ENCODE measurements around the gene PPP1R1C.

PPP1R1C gene, protein sequence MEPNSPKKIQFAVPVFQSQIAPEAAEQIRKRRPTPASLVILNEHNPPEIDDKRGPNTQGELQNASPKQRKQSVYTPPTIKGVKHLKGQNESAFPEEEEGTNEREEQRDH

DNA sequence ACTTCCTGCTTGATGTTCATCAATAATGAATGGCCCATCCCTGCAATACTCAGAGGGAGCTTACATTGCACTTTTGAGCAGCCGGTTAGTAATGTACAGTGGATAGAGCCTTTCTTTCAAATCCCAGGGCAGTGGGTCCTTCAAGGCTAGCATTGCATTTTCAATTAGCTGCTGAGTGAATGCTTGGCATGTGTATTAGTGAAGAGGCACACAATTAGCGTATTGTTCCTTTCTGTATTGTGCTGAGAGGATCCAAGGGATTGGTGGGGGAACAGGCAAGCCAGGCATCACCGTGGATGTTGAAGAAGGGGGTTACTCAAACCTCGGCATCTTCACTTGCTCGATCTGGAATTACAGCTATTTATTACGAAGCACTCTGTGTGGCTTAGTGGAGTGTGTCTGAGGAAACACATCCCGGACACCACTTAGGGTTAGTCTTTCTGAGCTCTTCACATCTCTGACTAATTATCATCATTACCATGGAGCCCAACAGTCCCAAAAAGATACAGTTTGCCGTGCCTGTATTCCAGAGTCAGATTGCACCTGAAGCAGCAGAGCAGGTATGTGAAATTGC lies at the start of gene PPP1R1C:
PPP1R1C (plus strand) TSS at position 222 of the 574 bp plus-strand sequence; CDS start at position 480, 258 bp downstream.
- Histone ChIP-seq H3K4me1 (ENCODE audit: insufficient read depth, low read length) (no peaks in the 10 kb centered on the region), H3K9ac (ENCODE audit: low read depth, low read length) (no peak within 1 kb of the TSS), H3K9me3 (ENCODE audit: control insufficient read depth, insufficient read depth, low read length) (no peaks in the 10 kb centered on the region), H3K36me3 (ENCODE audit: insufficient read depth, low read length) (no peaks in the 10 kb centered on the region)

DNA sequence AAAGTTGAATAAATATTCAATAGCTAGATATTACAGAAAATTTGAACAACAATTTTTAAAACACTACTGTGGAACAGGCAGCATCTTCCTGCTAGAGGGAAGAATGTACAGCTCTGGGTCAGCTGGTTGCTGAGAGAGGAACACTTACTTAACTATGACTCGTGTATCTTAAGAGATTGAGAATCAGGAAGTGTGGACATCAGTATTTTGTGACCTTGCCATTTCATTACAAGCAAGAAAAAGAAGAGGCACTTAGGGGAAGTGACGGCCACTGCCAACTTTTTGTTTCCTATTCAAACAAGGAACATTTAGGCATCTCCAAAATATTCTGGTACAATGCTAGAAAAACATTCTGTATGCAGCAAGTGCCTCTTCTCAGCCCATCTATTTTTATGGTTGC lies 48.2 kb upstream of the PPP1R1C start:
- Histone ChIP-seq H3K4me1 (ENCODE audit: insufficient read depth, low read length) (no peaks in the 10 kb centered on the region), H3K9ac (ENCODE audit: low read depth, low read length) (no peak overlapping the region), H3K36me3 (ENCODE audit: insufficient read depth, low read length) (no peaks in the 10 kb centered on the region), H3K9me3 (ENCODE audit: control insufficient read depth, insufficient read depth, low read length) (no peaks in the 10 kb centered on the region)

DNA sequence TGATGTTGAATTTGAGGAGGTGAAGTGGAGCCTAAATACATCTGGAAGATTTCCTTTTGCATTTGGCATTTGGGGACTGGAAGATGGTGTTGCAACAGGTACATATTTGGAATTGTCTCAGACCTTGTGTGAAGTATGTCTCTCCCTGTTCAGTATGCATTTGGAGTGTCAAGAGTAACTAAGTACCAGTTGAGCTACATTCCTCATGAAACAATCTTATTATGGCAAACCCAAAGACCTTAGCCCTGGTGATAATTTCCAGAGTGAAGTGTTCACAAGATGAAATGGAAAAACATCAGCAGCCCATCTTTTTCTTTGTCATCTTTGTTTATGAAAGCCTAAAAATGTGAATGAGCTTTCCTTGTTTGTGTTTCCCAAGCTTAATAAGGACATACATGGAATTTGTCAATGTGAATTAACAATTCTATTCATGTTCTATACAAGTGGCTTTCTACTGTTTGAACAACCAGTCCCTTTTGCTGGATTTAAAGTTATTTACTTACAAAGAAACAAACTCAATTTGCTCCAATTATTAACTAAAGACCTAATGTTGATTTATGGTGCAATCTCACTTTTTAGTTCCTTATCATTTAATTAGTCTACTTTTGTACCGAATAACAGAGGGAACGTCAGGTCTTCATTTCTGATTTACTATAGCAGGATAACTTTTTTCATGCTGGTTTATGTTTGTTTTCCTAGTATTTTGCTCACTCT lies 42.1 kb upstream of the PPP1R1C start:
- Histone ChIP-seq H3K9ac (ENCODE audit: low read depth, low read length) (no peak overlapping the region), H3K9me3 (ENCODE audit: control insufficient read depth, insufficient read depth, low read length) (no peaks in the 10 kb centered on the region), H3K4me1 (ENCODE audit: insufficient read depth, low read length) (peaks cover 10% of the 10 kb centered on the region; the same call in 1 of the 2 replicates)

DNA sequence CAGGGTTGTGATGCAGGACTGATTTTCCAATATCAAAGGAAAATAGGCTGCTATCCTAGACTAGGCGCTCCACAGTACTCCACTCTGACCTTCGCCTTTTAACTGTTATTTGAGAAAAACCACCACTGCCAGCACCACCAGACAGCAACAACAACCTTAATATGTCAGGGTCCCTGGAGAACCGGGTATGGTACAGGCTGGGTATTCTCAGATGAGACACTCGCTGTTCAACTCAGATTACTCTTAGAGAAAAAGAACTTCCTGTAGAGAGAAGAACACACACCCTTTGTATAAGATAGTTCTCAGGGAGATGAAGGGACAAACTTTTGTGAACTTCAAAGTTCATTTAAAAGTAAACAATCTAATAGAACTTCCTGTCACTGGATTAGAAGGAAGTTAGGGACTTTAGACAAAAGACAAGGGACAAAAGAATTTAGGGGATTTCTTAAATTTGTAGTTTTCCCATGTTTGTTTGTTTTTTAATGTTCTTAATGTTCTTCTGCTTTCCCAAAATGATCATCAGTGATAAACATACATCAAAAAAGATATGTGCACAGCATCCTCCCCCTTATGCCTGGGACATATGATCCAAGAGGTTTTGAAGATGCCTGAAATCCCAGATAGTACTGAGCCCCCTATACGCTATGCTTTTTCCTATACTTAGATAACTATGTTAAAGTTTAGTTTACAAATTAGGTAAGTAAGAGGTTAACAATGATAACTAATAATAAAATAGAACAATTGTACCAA lies 41.3 kb upstream of the PPP1R1C start:
- Histone ChIP-seq H3K4me1 (ENCODE audit: insufficient read depth, low read length) (peaks cover 10% of the 10 kb centered on the region; the same call in 1 of the 2 replicates), H3K9ac (ENCODE audit: low read depth, low read length) (no peak overlapping the region), H3K9me3 (ENCODE audit: control insufficient read depth, insufficient read depth, low read length) (no peaks in the 10 kb centered on the region), H3K36me3 (ENCODE audit: insufficient read depth, low read length) (no peaks in the 10 kb centered on the region)

More for the DNA sequence above, 42.1 kb upstream of the PPP1R1C start:
- no peaks in the 10 kb centered on the region for H3K36me3 ChIP-seq (ENCODE audit: insufficient read depth, low read length)

DNA sequence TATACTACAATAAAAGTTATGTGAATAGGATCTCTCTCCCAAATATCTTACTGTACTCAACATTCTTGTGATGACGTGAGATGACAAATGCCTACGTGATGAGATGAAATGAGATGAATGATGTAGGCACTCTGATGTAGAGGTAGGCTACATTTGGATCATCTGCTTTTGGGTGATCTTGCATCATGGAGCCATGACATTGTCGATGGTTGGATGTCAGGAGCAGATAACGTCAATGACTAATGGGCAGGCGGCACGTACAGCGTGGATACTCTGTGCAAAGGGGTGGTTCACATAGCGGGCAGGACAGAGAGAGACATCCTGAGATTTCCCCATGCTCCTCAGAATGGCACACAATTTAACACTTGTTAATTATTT lies 40.8 kb upstream of the PPP1R1C start:
- H3K4me1 ChIP-seq (ENCODE audit: insufficient read depth, low read length): peaks cover 10% of the 10 kb centered on the region; the same call in 1 of the 2 replicates

DNA sequence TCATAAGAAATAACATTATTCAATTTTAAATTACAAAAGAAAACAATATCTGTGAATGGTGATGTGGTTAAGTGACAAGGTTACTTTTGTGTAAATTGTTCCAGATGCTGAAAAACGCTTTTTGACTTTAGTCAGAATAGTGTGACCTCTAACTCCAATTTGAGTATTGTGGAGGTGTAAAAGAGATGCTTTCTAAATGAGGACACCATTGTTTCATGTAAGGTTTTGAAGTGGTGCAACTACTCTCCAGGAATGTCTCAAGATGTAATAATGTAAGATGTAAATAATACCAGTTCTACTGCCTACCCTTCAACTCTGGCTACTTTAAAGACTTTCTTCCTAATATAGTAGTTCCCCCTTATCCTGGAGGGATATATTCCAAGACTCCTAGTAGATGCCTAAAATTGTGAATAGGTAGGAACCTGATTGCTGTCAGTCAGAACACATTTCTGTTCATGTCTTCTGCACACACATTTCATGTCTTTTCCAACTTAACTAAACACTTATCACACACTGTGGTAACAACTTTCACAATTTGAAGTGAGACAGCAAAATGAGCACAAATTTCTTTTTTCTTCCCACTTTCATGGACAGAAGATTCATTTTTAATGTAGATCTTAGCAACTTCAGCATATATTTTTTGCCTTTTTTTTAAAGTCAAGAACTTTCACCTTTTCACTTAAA lies 39.1 kb upstream of the PPP1R1C start:
- peaks cover 10% of the 10 kb centered on the region; the same call in 1 of the 2 replicates for H3K4me1 ChIP-seq (ENCODE audit: insufficient read depth, low read length)
- H3K9me3 ChIP-seq (ENCODE audit: control insufficient read depth, insufficient read depth, low read length): no peaks in the 10 kb centered on the region
- no peaks in the 10 kb centered on the region for H3K36me3 ChIP-seq (ENCODE audit: insufficient read depth, low read length)
- no peak overlapping the region for H3K9ac ChIP-seq (ENCODE audit: low read depth, low read length)

More for the DNA sequence above, 40.8 kb upstream of the PPP1R1C start:
- no peaks in the 10 kb centered on the region for H3K9me3 ChIP-seq (ENCODE audit: control insufficient read depth, insufficient read depth, low read length)
- H3K9ac ChIP-seq (ENCODE audit: low read depth, low read length): no peak overlapping the region
- H3K36me3 ChIP-seq (ENCODE audit: insufficient read depth, low read length): no peaks in the 10 kb centered on the region

DNA sequence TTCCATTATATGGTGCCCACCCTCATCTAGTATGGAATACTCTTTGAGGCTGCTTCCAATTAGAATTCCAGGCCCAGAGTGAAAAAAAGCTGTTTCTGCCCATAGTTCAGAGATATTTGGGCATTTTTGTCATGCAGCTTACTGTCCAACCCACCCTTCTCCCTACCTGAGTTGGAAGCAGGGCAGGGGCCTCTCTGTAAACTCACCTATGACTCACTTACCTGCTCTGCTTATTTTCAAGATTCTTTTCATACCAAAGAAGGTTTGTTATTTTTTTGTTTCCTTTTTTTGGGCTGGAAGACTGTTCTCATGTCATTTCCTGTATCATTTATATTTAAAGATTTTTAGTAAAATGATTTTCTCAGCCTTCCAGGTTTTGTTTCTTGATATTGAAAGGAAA lies 38.4 kb upstream of the PPP1R1C start:
- H3K9ac ChIP-seq (ENCODE audit: low read depth, low read length): no peak overlapping the region
- H3K9me3 ChIP-seq (ENCODE audit: control insufficient read depth, insufficient read depth, low read length): no peaks in the 10 kb centered on the region
- H3K36me3 ChIP-seq (ENCODE audit: insufficient read depth, low read length): no peaks in the 10 kb centered on the region
- peaks cover 10% of the 10 kb centered on the region; the same call in 1 of the 2 replicates for H3K4me1 ChIP-seq (ENCODE audit: insufficient read depth, low read length)

DNA sequence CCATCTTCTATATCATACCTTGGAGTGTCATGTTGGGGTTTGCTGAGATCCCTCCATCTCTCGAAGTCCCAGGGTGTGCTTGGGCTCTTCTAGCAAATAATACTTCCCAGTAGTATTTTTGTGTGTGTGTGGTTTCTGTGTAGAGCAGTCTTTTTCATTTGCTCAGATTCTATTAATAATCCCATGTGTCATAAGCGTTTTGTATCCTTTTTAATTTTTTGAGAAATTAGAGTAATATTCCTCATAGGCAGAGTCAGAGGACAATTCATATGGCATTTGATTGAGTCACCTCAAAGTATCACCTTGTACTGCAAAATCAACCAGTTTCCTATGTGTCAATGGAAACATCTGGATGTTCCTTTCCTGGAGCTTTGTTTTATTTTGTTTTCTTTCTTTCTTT lies 37.4 kb upstream of the PPP1R1C start:
- no peak overlapping the region for H3K9ac ChIP-seq (ENCODE audit: low read depth, low read length)
- H3K4me1 ChIP-seq (ENCODE audit: insufficient read depth, low read length): peaks cover 10% of the 10 kb centered on the region; the same call in 1 of the 2 replicates
- H3K9me3 ChIP-seq (ENCODE audit: control insufficient read depth, insufficient read depth, low read length): no peaks in the 10 kb centered on the region
- H3K36me3 ChIP-seq (ENCODE audit: insufficient read depth, low read length): no peaks in the 10 kb centered on the region

DNA sequence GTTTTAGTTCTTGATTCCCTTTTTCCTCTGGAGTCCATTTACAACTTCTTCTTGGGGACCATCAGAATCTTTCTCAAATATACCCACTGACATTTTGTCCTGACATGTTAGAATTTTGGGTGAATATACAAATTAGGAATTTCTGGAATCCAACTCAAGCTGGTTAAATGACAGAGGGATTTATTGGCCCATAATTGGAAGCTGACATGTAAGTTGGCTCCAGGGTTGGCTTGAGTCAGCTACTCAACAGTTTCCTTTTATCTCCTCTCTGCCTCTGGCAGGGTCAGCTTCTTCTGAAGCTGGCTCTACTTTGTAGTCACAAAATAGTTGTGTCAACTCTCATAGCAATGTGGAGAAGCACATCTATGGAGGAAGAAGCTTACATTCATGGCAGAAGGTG lies 36.6 kb upstream of the PPP1R1C start:
- H3K9me3 ChIP-seq (ENCODE audit: control insufficient read depth, insufficient read depth, low read length): no peaks in the 10 kb centered on the region
- H3K9ac ChIP-seq (ENCODE audit: low read depth, low read length): no peak overlapping the region
- no peaks in the 10 kb centered on the region for H3K36me3 ChIP-seq (ENCODE audit: insufficient read depth, low read length)
- peaks cover 13% of the 10 kb centered on the region; the same call in 1 of the 2 replicates for H3K4me1 ChIP-seq (ENCODE audit: insufficient read depth, low read length)

DNA sequence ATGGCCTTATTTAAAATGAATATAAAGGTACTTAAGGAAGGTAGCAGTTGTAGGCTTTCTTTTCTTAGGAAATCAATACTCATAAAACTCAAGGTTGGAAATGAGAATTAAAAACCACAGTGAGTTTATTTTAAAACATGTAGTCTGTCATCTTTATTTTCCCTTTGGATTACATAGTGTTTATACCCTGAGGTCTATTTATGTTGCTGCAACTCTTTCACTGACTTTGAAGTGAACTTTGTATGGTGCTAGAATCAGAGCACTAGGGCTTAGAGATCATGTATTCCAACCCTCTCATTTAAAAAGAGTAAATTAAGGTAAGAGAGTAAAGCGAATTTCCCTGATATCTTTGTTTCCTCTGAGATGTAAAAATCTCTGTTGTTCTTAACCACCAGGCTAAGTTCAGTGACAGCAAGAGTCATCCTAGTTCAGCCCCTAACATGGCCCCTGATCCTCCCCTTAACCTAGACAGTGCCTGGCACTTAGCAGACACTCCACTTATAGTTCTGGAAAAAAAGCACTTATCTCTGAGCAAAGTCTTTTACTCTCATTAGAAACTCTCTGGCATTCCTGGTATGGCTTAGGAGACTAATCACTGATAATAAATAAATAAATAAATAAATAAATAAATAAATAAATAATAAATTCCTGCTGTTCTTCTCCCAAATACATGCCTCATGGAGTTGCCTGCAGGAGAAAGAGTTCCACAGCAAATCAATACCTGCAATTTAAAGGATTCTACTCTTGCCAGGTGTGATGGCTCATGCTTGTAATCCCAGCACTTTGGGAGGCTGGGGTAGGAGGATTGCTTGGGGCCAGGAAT lies 33.0 kb upstream of the PPP1R1C start:
- H3K4me1 ChIP-seq (ENCODE audit: insufficient read depth, low read length): peaks cover 3% of the 10 kb centered on the region; the same call in 1 of the 2 replicates
- no peak overlapping the region for H3K9ac ChIP-seq (ENCODE audit: low read depth, low read length)
- no peaks in the 10 kb centered on the region for H3K9me3 ChIP-seq (ENCODE audit: control insufficient read depth, insufficient read depth, low read length)
- H3K36me3 ChIP-seq (ENCODE audit: insufficient read depth, low read length): no peaks in the 10 kb centered on the region

DNA sequence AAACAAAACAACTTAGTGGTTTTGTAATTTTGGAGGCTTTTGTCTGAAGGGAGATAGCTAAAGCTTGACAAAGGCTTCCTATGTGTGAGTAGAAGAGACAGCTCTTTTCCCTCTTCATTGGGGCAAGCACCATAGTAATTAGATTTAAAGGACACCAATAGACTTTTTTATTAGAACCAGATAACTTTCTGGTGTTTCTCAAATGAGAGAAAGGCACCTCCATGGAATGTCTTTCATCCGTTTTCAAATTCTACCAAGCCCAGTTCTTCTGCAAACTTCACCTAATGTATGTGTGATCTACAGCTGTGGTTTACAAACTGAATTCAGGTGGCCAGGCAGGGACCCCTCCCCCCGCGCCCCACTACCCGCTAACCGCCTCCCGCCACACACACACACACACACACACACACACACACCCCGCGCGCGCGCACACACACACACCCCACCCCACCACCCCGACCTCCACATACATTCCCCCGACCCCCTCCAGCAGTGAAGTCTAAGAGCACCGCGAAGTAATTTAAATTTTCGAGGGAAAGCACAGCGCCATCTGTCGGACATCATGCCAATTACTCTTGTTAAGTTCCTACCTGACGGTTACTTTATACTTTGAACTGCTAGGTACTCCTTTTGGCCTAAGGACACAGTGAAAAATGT lies 31.6 kb upstream of the PPP1R1C start:
- Histone ChIP-seq H3K9me3 (ENCODE audit: control insufficient read depth, insufficient read depth, low read length) (no peaks in the 10 kb centered on the region), H3K36me3 (ENCODE audit: insufficient read depth, low read length) (no peaks in the 10 kb centered on the region), H3K9ac (ENCODE audit: low read depth, low read length) (peak overlapping the region; percentile 33; the same call in 1 of the 2 replicates)

DNA sequence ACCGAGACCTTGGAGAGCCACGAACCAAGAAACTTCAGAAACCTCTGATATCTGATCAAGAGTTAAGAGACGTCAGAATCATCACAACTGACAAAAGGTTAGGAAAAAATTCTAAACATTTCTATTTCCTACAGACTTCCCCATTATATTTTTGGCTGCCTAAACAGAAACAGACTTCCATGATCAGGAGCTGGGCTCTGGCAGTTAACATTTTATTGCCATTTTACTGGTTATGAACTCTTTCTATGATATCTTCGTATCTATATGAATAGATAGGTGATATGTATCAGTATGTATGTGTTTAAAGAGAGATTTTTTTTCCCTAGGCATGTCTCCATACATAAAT lies 31.1 kb upstream of the PPP1R1C start:
- Histone ChIP-seq H3K4me1 (ENCODE audit: insufficient read depth, low read length) (peaks cover 3% of the 10 kb centered on the region; the same call in 1 of the 2 replicates), H3K9me3 (ENCODE audit: control insufficient read depth, insufficient read depth, low read length) (no peaks in the 10 kb centered on the region), H3K36me3 (ENCODE audit: insufficient read depth, low read length) (no peaks in the 10 kb centered on the region), H3K9ac (ENCODE audit: low read depth, low read length) (peak overlapping the region; percentile 33; the same call in 1 of the 2 replicates)

More for the DNA sequence above, 31.6 kb upstream of the PPP1R1C start:
- H3K4me1 ChIP-seq (ENCODE audit: insufficient read depth, low read length): peaks cover 3% of the 10 kb centered on the region; the same call in 1 of the 2 replicates

DNA sequence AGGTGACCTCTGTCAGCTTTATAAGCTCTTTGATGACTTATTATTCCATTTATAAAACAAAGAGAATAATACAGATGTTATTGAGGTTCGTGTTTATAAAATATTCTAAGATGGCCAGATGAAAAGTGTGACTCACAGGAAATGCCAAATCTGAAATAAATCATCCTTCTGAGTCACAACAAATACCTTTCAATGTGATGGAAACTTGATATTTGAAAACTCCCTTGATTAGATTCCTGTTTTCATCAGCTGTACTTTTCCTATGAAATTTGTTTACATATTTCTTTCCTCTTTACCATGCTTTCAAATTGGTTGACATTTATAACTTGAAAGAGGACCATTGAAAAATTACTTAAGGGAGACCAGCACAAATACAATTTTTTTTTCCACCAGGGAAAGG lies 30.6 kb upstream of the PPP1R1C start:
- H3K9ac ChIP-seq (ENCODE audit: low read depth, low read length): no peak overlapping the region
- H3K4me1 ChIP-seq (ENCODE audit: insufficient read depth, low read length): peaks cover 3% of the 10 kb centered on the region; the same call in 1 of the 2 replicates
- no peaks in the 10 kb centered on the region for H3K9me3 ChIP-seq (ENCODE audit: control insufficient read depth, insufficient read depth, low read length)
- no peaks in the 10 kb centered on the region for H3K36me3 ChIP-seq (ENCODE audit: insufficient read depth, low read length)
